Measurements from ENCODE around the gene SOX11. TPM values are rescaled to one million over a fixed set of nuclear protein-coding genes. Genes with fewer than 3 reads are reported as not detected.

Gene SOX11
- polyA plus RNA-seq, 2 donors: not detected

- peaks cover 0 to 10% of the 10 kb centered on the region in 2 donors for H3K9me3 ChIP-seq (ENCODE audit: control insufficient read depth in 2 of 2, insufficient read depth in 1 of 2, low read depth in 1 of 2, low read length in 1 of 2)
- H3K27me3 ChIP-seq (ENCODE audit: control insufficient read depth in 1 of 2, insufficient read depth in 2 of 2, low read length in 2 of 2): peaks cover 10 to 25% of the 10 kb centered on the region in 2 donors
- no peaks in the 10 kb centered on the region for H3K36me3 ChIP-seq (ENCODE audit: control insufficient read depth in 2 of 2, insufficient read depth in 2 of 2, low read length in 1 of 2)
- H3K4me1 ChIP-seq (ENCODE audit: control insufficient read depth in 2 of 2, insufficient read depth in 2 of 2, low read length in 1 of 2): peaks cover 9 to 11% of the 10 kb centered on the region in 2 donors
- no peak overlapping the region for H3K4me3 ChIP-seq (ENCODE audit: low read depth in 1 of 2, low read length in 2 of 2)
- H3K27ac ChIP-seq (ENCODE audit: low read depth in 2 of 2, low read length in 1 of 2): no peak overlapping the region
- 80 to 84% methylated on average over 8 of the region's 8 CpGs for WGBS, 2 donors
Measured at GRCh38 chr2:5689750-5690149, 2.4 kb upstream of the SOX11 start.

- no peak overlapping the region for H3K4me3 ChIP-seq (ENCODE audit: low read depth in 1 of 2, low read length in 2 of 2)
- peaks cover 9 to 11% of the 10 kb centered on the region in 2 donors for H3K4me1 ChIP-seq (ENCODE audit: control insufficient read depth in 2 of 2, insufficient read depth in 2 of 2, low read length in 1 of 2)
- peaks cover 0 to 10% of the 10 kb centered on the region in 2 donors for H3K9me3 ChIP-seq (ENCODE audit: control insufficient read depth in 2 of 2, insufficient read depth in 1 of 2, low read depth in 1 of 2, low read length in 1 of 2)
- no peak overlapping the region for H3K27ac ChIP-seq (ENCODE audit: low read depth in 2 of 2, low read length in 1 of 2)
- 44 to 53% methylated on average over 8 of the region's 8 CpGs for WGBS, 2 donors
- peaks cover 10 to 25% of the 10 kb centered on the region in 2 donors for H3K27me3 ChIP-seq (ENCODE audit: control insufficient read depth in 1 of 2, insufficient read depth in 2 of 2, low read length in 2 of 2)
- H3K36me3 ChIP-seq (ENCODE audit: control insufficient read depth in 2 of 2, insufficient read depth in 2 of 2, low read length in 1 of 2): no peaks in the 10 kb centered on the region
Measured at GRCh38 chr2:5690286-5690685, 1.9 kb upstream of the SOX11 start.

DNA sequence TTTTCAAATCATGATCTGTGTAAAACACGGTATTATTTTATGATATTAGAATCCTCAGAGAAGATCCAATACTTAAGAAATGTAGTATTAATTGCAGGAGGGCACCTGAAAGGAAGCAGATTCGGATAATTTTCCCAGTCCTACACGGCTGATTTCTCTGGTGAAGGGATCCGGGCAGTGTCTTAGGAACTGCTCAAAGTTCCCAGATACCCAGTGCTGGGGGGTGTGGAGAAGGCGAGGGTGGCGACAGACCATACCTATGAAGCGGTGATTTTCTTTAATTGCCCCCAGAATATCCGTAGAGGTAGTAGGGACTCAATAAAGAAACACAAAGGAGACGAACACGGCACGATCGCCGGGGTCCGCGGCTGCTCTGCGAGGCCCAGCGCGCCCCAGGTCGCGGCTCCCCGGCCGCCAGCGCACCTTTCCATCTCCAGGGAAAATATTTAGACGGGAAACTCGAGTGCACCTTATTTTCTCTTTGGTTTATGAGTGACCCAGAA is 1.4 kb upstream of the SOX11 start:
- WGBS, 2 donors: 10 to 12% methylated on average over 25 of the region's 25 CpGs

DNA sequence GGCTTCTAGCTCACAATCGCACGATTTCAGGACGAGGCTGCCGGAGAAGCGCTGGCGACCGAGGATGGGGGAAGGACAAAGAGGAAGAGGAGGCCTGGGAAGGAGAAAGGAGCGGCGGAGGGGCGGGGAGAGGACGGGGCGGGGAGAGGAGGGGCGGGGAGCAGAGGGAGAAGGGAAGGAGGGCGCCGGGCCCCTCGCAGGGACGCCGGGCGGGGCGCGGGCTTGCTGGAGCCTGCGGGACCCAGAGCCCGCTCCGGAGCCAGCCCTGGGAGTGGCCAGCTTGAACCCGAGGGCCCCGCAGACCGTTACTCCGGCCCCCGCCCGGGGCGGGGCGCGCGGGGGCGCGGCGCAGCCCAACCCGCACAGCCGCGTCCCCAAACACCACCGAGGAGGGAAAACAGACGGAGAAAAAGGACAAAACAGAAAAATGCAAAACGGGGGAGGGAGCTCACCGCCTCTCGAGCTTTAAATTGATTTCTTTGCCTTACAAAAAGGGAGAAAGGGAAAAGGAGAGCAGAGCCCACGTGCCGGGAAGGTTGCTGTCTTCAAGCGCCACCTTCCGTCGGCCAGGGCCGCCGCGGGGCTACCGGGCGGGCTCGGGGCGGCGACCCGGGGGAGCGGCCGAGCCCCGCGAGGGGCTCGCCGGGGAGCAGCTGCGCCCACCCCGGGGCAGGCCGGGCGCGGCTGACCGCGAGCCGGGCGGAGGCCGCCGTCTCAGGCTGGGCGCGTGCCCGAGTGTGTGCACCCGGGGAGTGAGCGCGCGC is 781 bp upstream of the SOX11 start:
- no peaks in the 10 kb centered on the region for H3K36me3 ChIP-seq (ENCODE audit: control insufficient read depth in 2 of 2, insufficient read depth in 2 of 2, low read length in 1 of 2)
- 4 to 6% methylated on average over 53 to 83 of the region's 83 CpGs for WGBS, 2 donors
- no peak overlapping the region for H3K27ac ChIP-seq (ENCODE audit: low read depth in 2 of 2, low read length in 1 of 2)
- peaks cover 10 to 25% of the 10 kb centered on the region in 2 donors for H3K27me3 ChIP-seq (ENCODE audit: control insufficient read depth in 1 of 2, insufficient read depth in 2 of 2, low read length in 2 of 2)
- peaks cover 0 to 10% of the 10 kb centered on the region in 2 donors for H3K9me3 ChIP-seq (ENCODE audit: control insufficient read depth in 2 of 2, insufficient read depth in 1 of 2, low read depth in 1 of 2, low read length in 1 of 2)
- H3K4me3 ChIP-seq (ENCODE audit: low read depth in 1 of 2, low read length in 2 of 2): peak overlapping the region in 1 of 2 donors; percentile 21
- H3K4me1 ChIP-seq (ENCODE audit: control insufficient read depth in 2 of 2, insufficient read depth in 2 of 2, low read length in 1 of 2): peaks cover 11 to 13% of the 10 kb centered on the region in 2 donors

More for the DNA sequence above, 1.4 kb upstream of the SOX11 start:
- peak overlapping the region in 1 of 2 donors; percentile 21 for H3K4me3 ChIP-seq (ENCODE audit: low read depth in 1 of 2, low read length in 2 of 2)
- peaks cover 9 to 11% of the 10 kb centered on the region in 2 donors for H3K4me1 ChIP-seq (ENCODE audit: control insufficient read depth in 2 of 2, insufficient read depth in 2 of 2, low read length in 1 of 2)
- peaks cover 10 to 25% of the 10 kb centered on the region in 2 donors for H3K27me3 ChIP-seq (ENCODE audit: control insufficient read depth in 1 of 2, insufficient read depth in 2 of 2, low read length in 2 of 2)
- H3K27ac ChIP-seq (ENCODE audit: low read depth in 2 of 2, low read length in 1 of 2): no peak overlapping the region
- H3K9me3 ChIP-seq (ENCODE audit: control insufficient read depth in 2 of 2, insufficient read depth in 1 of 2, low read depth in 1 of 2, low read length in 1 of 2): peaks cover 0 to 10% of the 10 kb centered on the region in 2 donors
- H3K36me3 ChIP-seq (ENCODE audit: control insufficient read depth in 2 of 2, insufficient read depth in 2 of 2, low read length in 1 of 2): no peaks in the 10 kb centered on the region

GRCh38 chr2:5692561-5693286 is 540 bp downstream of the SOX11 start:
- WGBS, 2 donors: 4 to 5% methylated on average over 67 to 68 of the region's 69 CpGs
- Histone ChIP-seq H3K9me3 (ENCODE audit: control insufficient read depth in 2 of 2, insufficient read depth in 1 of 2, low read depth in 1 of 2, low read length in 1 of 2) (peaks cover 0 to 10% of the 10 kb centered on the region in 2 donors), H3K4me3 (ENCODE audit: low read depth in 1 of 2, low read length in 2 of 2) (peak overlapping the region in 1 of 2 donors; percentile 21), H3K36me3 (ENCODE audit: control insufficient read depth in 2 of 2, insufficient read depth in 2 of 2, low read length in 1 of 2) (no peaks in the 10 kb centered on the region), H3K27me3 (ENCODE audit: control insufficient read depth in 1 of 2, insufficient read depth in 2 of 2, low read length in 2 of 2) (peaks cover 10 to 34% of the 10 kb centered on the region in 2 donors), H3K27ac (ENCODE audit: low read depth in 2 of 2, low read length in 1 of 2) (no peak overlapping the region), H3K4me1 (ENCODE audit: control insufficient read depth in 2 of 2, insufficient read depth in 2 of 2, low read length in 1 of 2) (peaks cover 11 to 13% of the 10 kb centered on the region in 2 donors)

- H3K4me3 ChIP-seq (ENCODE audit: low read depth in 1 of 2, low read length in 2 of 2): no peak overlapping the region
- H3K4me1 ChIP-seq (ENCODE audit: control insufficient read depth in 2 of 2, insufficient read depth in 2 of 2, low read length in 1 of 2): peaks cover 11 to 13% of the 10 kb centered on the region in 2 donors
- H3K36me3 ChIP-seq (ENCODE audit: control insufficient read depth in 2 of 2, insufficient read depth in 2 of 2, low read length in 1 of 2): no peaks in the 10 kb centered on the region
- peaks cover 13 to 34% of the 10 kb centered on the region in 2 donors for H3K27me3 ChIP-seq (ENCODE audit: control insufficient read depth in 1 of 2, insufficient read depth in 2 of 2, low read length in 2 of 2)
- 5 to 8% methylated on average over 69 to 102 of the region's 102 CpGs for WGBS, 2 donors
- H3K27ac ChIP-seq (ENCODE audit: low read depth in 2 of 2, low read length in 1 of 2): no peak overlapping the region
- H3K9me3 ChIP-seq (ENCODE audit: control insufficient read depth in 2 of 2, insufficient read depth in 1 of 2, low read depth in 1 of 2, low read length in 1 of 2): peaks cover 0 to 10% of the 10 kb centered on the region in 2 donors
Measured at GRCh38 chr2:5693287-5694201, 1.4 kb downstream of the SOX11 start.

- H3K27me3 ChIP-seq (ENCODE audit: control insufficient read depth in 1 of 2, insufficient read depth in 2 of 2, low read length in 2 of 2): peaks cover 13 to 34% of the 10 kb centered on the region in 2 donors
- no peak overlapping the region for H3K4me3 ChIP-seq (ENCODE audit: low read depth in 1 of 2, low read length in 2 of 2)
- H3K9me3 ChIP-seq (ENCODE audit: control insufficient read depth in 2 of 2, insufficient read depth in 1 of 2, low read depth in 1 of 2, low read length in 1 of 2): peaks cover 0 to 10% of the 10 kb centered on the region in 2 donors
- H3K4me1 ChIP-seq (ENCODE audit: control insufficient read depth in 2 of 2, insufficient read depth in 2 of 2, low read length in 1 of 2): peaks cover 11 to 13% of the 10 kb centered on the region in 2 donors
- H3K27ac ChIP-seq (ENCODE audit: low read depth in 2 of 2, low read length in 1 of 2): no peak overlapping the region
- 23 to 27% methylated on average over 9 of the region's 9 CpGs for WGBS, 2 donors
- no peaks in the 10 kb centered on the region for H3K36me3 ChIP-seq (ENCODE audit: control insufficient read depth in 2 of 2, insufficient read depth in 2 of 2, low read length in 1 of 2)
Measured at GRCh38 chr2:5694306-5694705, 2.1 kb downstream of the SOX11 start.

- WGBS, 2 donors: 7 to 8% methylated on average over 44 to 49 of the region's 49 CpGs
- H3K4me1 ChIP-seq (ENCODE audit: control insufficient read depth in 2 of 2, insufficient read depth in 2 of 2, low read length in 1 of 2): peaks cover 11 to 13% of the 10 kb centered on the region in 2 donors
- H3K27ac ChIP-seq (ENCODE audit: low read depth in 2 of 2, low read length in 1 of 2): no peak overlapping the region
- H3K27me3 ChIP-seq (ENCODE audit: control insufficient read depth in 1 of 2, insufficient read depth in 2 of 2, low read length in 2 of 2): peaks cover 13 to 34% of the 10 kb centered on the region in 2 donors
- peaks cover 0 to 9% of the 10 kb centered on the region in 2 donors for H3K9me3 ChIP-seq (ENCODE audit: control insufficient read depth in 2 of 2, insufficient read depth in 1 of 2, low read depth in 1 of 2, low read length in 1 of 2)
- H3K36me3 ChIP-seq (ENCODE audit: control insufficient read depth in 2 of 2, insufficient read depth in 2 of 2, low read length in 1 of 2): no peaks in the 10 kb centered on the region
- H3K4me3 ChIP-seq (ENCODE audit: low read depth in 1 of 2, low read length in 2 of 2): peak overlapping the region in 1 of 2 donors; percentile 30
Measured at GRCh38 chr2:5695654-5696403, 3.6 kb downstream of the SOX11 start.
